HL-60 (cell line): ENCODE data around the gene C2orf74.
A peak's percentile ranks its signal among the peaks of the same experiment; 100 is the strongest.

Experiments used
- CTCF ChIP-seq: IDR thresholded peaks from one replicate; pipeline ENCODE4 v1.5.1; 2011; ENCODE audit warnings: low read length, control low read depth, inconsistent platforms; ENCODE audit not compliant: insufficient read depth
- GABPA ChIP-seq: IDR thresholded peaks from 2 replicates; pipeline ENCODE4 v1.6.1; 2012; ENCODE audit warnings: low read depth
- POLR2AphosphoS5 ChIP-seq: IDR thresholded peaks from 2 replicates; pipeline ENCODE4 v1.6.1; 2012; ENCODE audit warnings: low read depth
- REST ChIP-seq: IDR thresholded peaks from 2 replicates; pipeline ENCODE4 v1.6.1; 2012; ENCODE audit warnings: low read depth; ENCODE audit not compliant: insufficient replicate concordance
- SPI1 ChIP-seq: IDR thresholded peaks from 2 replicates; pipeline ENCODE4 v1.6.1; 2012; ENCODE audit warnings: low read depth, mild to moderate bottlenecking, borderline replicate concordance

GRCh38 chr2:61144697-61145268 lies 17.2 kb upstream of the C2orf74 start:
- TF ChIP-seq CTCF: no peak
- no peak for TF ChIP-seq SPI1
- peak; percentile 78 for TF ChIP-seq POLR2AphosphoS5
- no peak for TF ChIP-seq GABPA
- no peak for TF ChIP-seq REST
